Adipocyte (in vitro differentiated cells): ENCODE data around the gene TMEM212.

Experiments
- DNase-seq: peaks from one replicate; pipeline ENCODE4 v3.0.0-alpha.2; 2015; ENCODE audit warnings: low read depth
- H3K27me3 ChIP-seq: replicated peaks from 2 replicates; pipeline ENCODE4 v1.7.0; 2013; ENCODE audit warnings: mild to moderate bottlenecking, low read length, moderate library complexity; ENCODE audit not compliant: control insufficient read depth, insufficient read depth
- H3K36me3 ChIP-seq: 2 replicates; pipeline ENCODE4 v1.7.0; 2013; ENCODE audit warnings: low read length, mild to moderate bottlenecking, moderate library complexity; ENCODE audit not compliant: control insufficient read depth, insufficient read depth, severe bottlenecking
- H3K4me1 ChIP-seq: 2 replicates; pipeline ENCODE4 v1.7.0; 2013; ENCODE audit warnings: mild to moderate bottlenecking, low read length, moderate library complexity; ENCODE audit not compliant: control insufficient read depth, insufficient read depth
- H3K4me3 ChIP-seq: 2 replicates; pipeline ENCODE4 v1.7.0; 2013; ENCODE audit warnings: mild to moderate bottlenecking, low read length, moderate library complexity
- H3K9ac ChIP-seq: 2 replicates; pipeline ENCODE4 v1.7.0; 2013; ENCODE audit warnings: mild to moderate bottlenecking, low read length, moderate library complexity
- H3K9me3 ChIP-seq: 2 replicates; pipeline ENCODE4 v1.7.0; 2013; ENCODE audit warnings: mild to moderate bottlenecking, low read length, moderate library complexity; ENCODE audit not compliant: control insufficient read depth

The TMEM212 gene

GRCh38 chr3:171863920-171864319 lies 20.8 kb downstream of the TMEM212 start:
- Histone ChIP-seq H3K4me1 (peaks cover 10% of the 10 kb centered on the region), H3K9me3 (no peaks in the 10 kb centered on the region), H3K4me3 (no peak overlapping the region), H3K9ac (no peak overlapping the region), H3K36me3 (no peaks in the 10 kb centered on the region), H3K27me3 (no peaks in the 10 kb centered on the region)
- no peak for DNase-seq

GRCh38 chr3:171865191-171865865 lies 22.2 kb downstream of the TMEM212 start:
- Histone ChIP-seq H3K36me3 (no peaks in the 10 kb centered on the region), H3K4me3 (no peak overlapping the region), H3K27me3 (no peaks in the 10 kb centered on the region), H3K4me1 (peaks cover 10% of the 10 kb centered on the region), H3K9ac (no peak overlapping the region), H3K9me3 (no peaks in the 10 kb centered on the region)
- DNase-seq, result no peak

- Histone ChIP-seq H3K4me3 (no peak overlapping the region), H3K27me3 (no peaks in the 10 kb centered on the region), H3K4me1 (no peaks in the 10 kb centered on the region), H3K9ac (no peak overlapping the region), H3K36me3 (no peaks in the 10 kb centered on the region), H3K9me3 (no peaks in the 10 kb centered on the region)
- DNase-seq, result no peak
Measured at GRCh38 chr3:171867981-171868380, 24.8 kb downstream of the TMEM212 start.

GRCh38 chr3:171871392-171872274 lies 28.5 kb downstream of the TMEM212 start:
- Histone ChIP-seq H3K27me3 (no peaks in the 10 kb centered on the region), H3K9ac (no peak overlapping the region), H3K9me3 (no peaks in the 10 kb centered on the region), H3K36me3 (no peaks in the 10 kb centered on the region), H3K4me1 (peaks cover 33% of the 10 kb centered on the region), H3K4me3 (no peak overlapping the region)
- peak; percentile 34 for DNase-seq

GRCh38 chr3:171873580-171873979 lies 30.4 kb downstream of the TMEM212 start:
- H3K9ac ChIP-seq, result peak overlapping the region; percentile 52
- peaks cover 48% of the 10 kb centered on the region for H3K4me1 ChIP-seq
- H3K36me3 ChIP-seq, result no peaks in the 10 kb centered on the region
- no peaks in the 10 kb centered on the region for H3K27me3 ChIP-seq
- DNase-seq, result peak; percentile 60
- H3K4me3 ChIP-seq, result no peak overlapping the region
- no peaks in the 10 kb centered on the region for H3K9me3 ChIP-seq

GRCh38 chr3:171874251-171874681 lies 31.1 kb downstream of the TMEM212 start:
- Histone ChIP-seq H3K4me1 (peaks cover 52% of the 10 kb centered on the region), H3K36me3 (no peaks in the 10 kb centered on the region), H3K4me3 (peak overlapping the region; percentile 56), H3K9me3 (no peaks in the 10 kb centered on the region), H3K9ac (peak overlapping the region; percentile 80), H3K27me3 (no peaks in the 10 kb centered on the region)
- peak; percentile 97 for DNase-seq

GRCh38 chr3:171874879-171875278 lies 31.7 kb downstream of the TMEM212 start:
- H3K4me3 ChIP-seq, result peak overlapping the region; percentile 56
- no peaks in the 10 kb centered on the region for H3K9me3 ChIP-seq
- no peaks in the 10 kb centered on the region for H3K36me3 ChIP-seq
- H3K27me3 ChIP-seq, result no peaks in the 10 kb centered on the region
- H3K9ac ChIP-seq, result peak overlapping the region; percentile 80
- H3K4me1 ChIP-seq, result peaks cover 56% of the 10 kb centered on the region
- peak; percentile 48 for DNase-seq

GRCh38 chr3:171875923-171876412 lies 32.8 kb downstream of the TMEM212 start:
- Histone ChIP-seq H3K9ac (peak overlapping the region; percentile 34), H3K9me3 (no peaks in the 10 kb centered on the region), H3K4me3 (peak overlapping the region; percentile 50), H3K4me1 (peaks cover 56% of the 10 kb centered on the region), H3K36me3 (no peaks in the 10 kb centered on the region), H3K27me3 (no peaks in the 10 kb centered on the region)
- DNase-seq, result peak; percentile 65

- peak; percentile 92 for DNase-seq
- peaks cover 56% of the 10 kb centered on the region for H3K4me1 ChIP-seq
- H3K36me3 ChIP-seq, result no peaks in the 10 kb centered on the region
- H3K27me3 ChIP-seq, result no peaks in the 10 kb centered on the region
- H3K9ac ChIP-seq, result peak overlapping the region; percentile 34
- H3K9me3 ChIP-seq, result no peaks in the 10 kb centered on the region
- H3K4me3 ChIP-seq, result peak overlapping the region; percentile 50
Measured at GRCh38 chr3:171876680-171877147, 33.6 kb downstream of the TMEM212 start.

GRCh38 chr3:171878461-171879225 lies 35.5 kb downstream of the TMEM212 start:
- H3K4me1 ChIP-seq, result peaks cover 52% of the 10 kb centered on the region
- no peaks in the 10 kb centered on the region for H3K36me3 ChIP-seq
- no peaks in the 10 kb centered on the region for H3K27me3 ChIP-seq
- H3K9ac ChIP-seq, result peak overlapping the region; percentile 9
- DNase-seq, result peak; percentile 57
- H3K4me3 ChIP-seq, result peak overlapping the region; percentile 1
- no peaks in the 10 kb centered on the region for H3K9me3 ChIP-seq
